HL-60 (cell line): Measurements from ENCODE around the gene TUBB2B.

Source experiments
- DNase-seq, 2 experiments: peaks; one replicate each; pipeline ENCODE4 v3.0.0-alpha.2; 2010 to 2020; ENCODE audit warnings: low read depth in 1 of 2, low spot score in 1 of 2
- H3K27ac ChIP-seq: fragments of 250-450 bp; sonication (Bioruptor Pico); replicated peaks from 2 replicates; pipeline ENCODE4 v1.5.1; 2020; ENCODE audit warnings: mild to moderate bottlenecking, moderate library complexity
- H3K27me3 ChIP-seq: fragments of 250-450 bp; sonication (Bioruptor Pico); 2 replicates; pipeline ENCODE4 v1.5.1; 2021; ENCODE audit warnings: mild to moderate bottlenecking, moderate library complexity; ENCODE audit not compliant: insufficient read depth, poor library complexity, severe bottlenecking
- H3K4me3 ChIP-seq: replicated peaks from 2 replicates; pipeline ENCODE4 v1.5.1; 2011; ENCODE audit warnings: mild to moderate bottlenecking, control low read depth, low read length; ENCODE audit not compliant: insufficient read depth
- CTCF ChIP-seq: IDR thresholded peaks from one replicate; pipeline ENCODE4 v1.5.1; 2011; ENCODE audit warnings: low read length, control low read depth, inconsistent platforms; ENCODE audit not compliant: insufficient read depth
- GABPA ChIP-seq: IDR thresholded peaks from 2 replicates; pipeline ENCODE4 v1.6.1; 2012; ENCODE audit warnings: low read depth
- POLR2AphosphoS5 ChIP-seq: IDR thresholded peaks from 2 replicates; pipeline ENCODE4 v1.6.1; 2012; ENCODE audit warnings: low read depth
- REST ChIP-seq: IDR thresholded peaks from 2 replicates; pipeline ENCODE4 v1.6.1; 2012; ENCODE audit warnings: low read depth; ENCODE audit not compliant: insufficient replicate concordance
- SPI1 ChIP-seq: IDR thresholded peaks from 2 replicates; pipeline ENCODE4 v1.6.1; 2012; ENCODE audit warnings: low read depth, mild to moderate bottlenecking, borderline replicate concordance

TUBB2B gene

DNA sequence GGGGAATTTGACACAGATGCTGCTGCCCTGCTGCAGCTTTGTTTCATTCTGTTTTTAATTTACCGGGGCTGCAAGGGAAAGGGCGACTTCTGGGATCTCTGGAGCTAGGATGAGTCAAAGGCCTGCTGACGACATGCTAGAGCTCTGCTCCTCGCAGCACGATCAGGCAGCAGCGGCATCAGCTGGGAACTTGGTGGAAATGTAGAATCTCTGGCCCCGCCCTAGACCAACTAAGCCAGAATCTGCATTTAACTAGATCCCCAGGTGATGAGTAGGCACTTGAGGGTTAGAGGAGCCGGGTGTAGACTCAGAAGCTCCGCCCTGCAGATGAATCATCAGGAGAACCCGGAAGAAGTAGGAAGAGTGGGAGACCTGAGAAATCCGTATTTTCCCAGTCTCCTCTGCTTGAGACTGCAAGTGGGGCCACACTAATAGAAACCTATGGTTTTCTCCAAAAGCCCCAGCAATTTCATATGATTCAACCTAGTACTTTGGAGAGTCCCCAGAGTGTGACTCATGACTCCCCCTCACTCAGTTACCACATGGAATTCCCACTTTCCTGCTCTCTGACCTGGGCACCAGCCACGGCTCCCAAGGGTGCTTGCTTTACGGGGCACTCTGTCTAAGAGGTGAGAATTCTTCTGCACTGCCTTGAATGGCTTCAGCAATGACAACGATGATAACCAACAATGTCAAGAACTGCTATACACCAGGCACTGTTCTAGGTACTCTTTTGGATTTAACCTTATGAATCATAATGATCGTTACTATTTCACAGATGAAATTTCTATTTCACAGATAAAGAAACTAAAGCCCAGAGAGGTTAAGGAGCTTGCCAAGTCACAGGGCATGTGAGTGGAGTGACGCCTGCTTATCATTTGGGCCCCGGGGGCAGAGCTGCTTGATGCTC, 18.1 kb downstream of the TUBB2B start:
- TF ChIP-seq CTCF (no peak), GABPA (no peak), SPI1 (no peak), REST (no peak), POLR2AphosphoS5 (no peak)
- no peak overlapping the region for H3K4me3 ChIP-seq
- peaks cover 8% of the 10 kb centered on the region for H3K27me3 ChIP-seq
- H3K27ac ChIP-seq: no peak overlapping the region
- DNase-seq: no peak

DNA sequence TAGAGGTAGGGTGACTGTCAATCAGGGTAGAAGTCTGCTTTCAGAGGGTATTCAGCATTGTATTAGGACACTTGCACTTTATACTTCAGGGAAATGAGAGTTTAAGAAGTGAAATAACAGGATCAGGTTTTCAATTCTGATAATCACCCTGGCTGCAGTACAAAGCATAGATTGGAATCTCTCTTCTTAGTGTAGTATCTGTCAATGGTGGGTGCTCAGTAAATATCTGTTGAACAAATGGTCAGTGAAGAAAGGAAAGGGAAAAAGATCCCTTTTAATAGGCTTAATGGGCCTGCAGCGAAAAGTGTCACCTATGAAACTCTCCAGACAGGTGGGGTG, 18.7 kb downstream of the TUBB2B start:
- Histone ChIP-seq H3K27ac (no peak overlapping the region), H3K27me3 (peaks cover 8% of the 10 kb centered on the region), H3K4me3 (no peak overlapping the region)
- TF ChIP-seq REST: no peak
- TF ChIP-seq GABPA: no peak
- TF ChIP-seq CTCF: no peak
- no peak for TF ChIP-seq SPI1
- TF ChIP-seq POLR2AphosphoS5: no peak
- DNase-seq: no peak

GRCh38 chr6:3208098-3208774, 19.2 kb downstream of the TUBB2B start:
- Histone ChIP-seq H3K27me3 (peaks cover 8% of the 10 kb centered on the region), H3K27ac (no peak overlapping the region), H3K4me3 (no peak overlapping the region)
- TF ChIP-seq SPI1: no peak
- TF ChIP-seq POLR2AphosphoS5: no peak
- no peak for TF ChIP-seq REST
- no peak for TF ChIP-seq GABPA
- TF ChIP-seq CTCF: no peak
- DNase-seq: no peak
